Activated effector memory CD4-positive, alpha-beta T cell treated with anti-CD3 and anti-CD28 coated beads, Interleukin-2, amount 50 U/mL, for 16 hours (primary cell): ENCODE results near the gene SLAIN1.
"Not testable (repeated sequence)": the region's sequence is repeated elsewhere in the genome, so short reads cannot be mapped to it uniquely, and the experiment has no call there.

Experiments
- DNase-seq: peaks from one replicate; pipeline ENCODE4 v3.0.0-alpha.2; 2020

Gene SLAIN1

DNA sequence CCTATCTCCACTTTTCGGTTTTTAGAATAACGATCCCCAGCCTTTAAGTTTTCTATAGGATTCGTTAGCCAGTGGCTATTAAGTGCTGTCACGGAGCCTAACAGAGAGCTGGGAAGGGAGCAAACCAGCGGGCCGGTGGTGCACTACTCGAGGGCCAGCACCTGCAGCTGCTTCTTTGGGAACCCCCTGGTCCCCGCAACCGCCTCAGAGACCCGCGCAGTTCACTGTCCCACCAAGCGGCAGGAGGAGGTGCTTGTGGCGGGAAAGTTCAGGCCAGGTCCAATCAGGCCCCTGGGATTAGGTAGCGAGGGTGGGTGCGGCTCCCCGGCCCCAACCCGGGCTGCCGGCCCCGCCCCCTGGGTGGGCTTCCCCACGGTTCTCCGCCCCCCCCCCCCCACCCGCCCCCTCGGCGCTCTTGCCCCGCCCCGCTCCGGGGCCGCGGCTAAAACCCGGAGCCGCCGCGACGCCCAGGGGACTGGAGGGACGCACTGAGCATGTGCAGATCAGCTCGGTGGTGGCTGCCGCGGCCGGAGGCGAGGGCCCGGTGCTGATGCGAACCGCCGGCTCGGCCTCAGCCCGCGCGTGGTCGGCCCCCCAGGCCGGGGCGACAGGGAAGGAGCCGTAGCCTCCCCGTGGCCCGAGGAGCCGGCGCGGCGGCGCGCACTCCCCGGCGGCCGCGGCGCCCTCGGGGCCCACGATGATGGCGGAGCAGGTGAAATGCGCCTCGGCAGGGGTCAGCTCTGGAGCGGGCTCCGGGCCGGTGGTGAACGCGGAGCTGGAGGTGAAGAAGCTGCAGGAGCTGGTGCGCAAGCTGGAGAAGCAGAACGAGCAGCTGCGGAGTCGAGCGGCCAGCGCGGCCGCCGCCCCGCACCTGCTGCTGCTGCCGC is at the start of gene SLAIN1:
TSS of gene SLAIN1 (plus strand) at position 471 of the 887 bp plus-strand sequence. CDS start at position 698, 227 bp downstream.
- DNase-seq = peak; percentile 93

- DNase-seq = no peak
Observed at GRCh38 chr13:77650409-77650808, 47.1 kb upstream of the SLAIN1 start.

DNA sequence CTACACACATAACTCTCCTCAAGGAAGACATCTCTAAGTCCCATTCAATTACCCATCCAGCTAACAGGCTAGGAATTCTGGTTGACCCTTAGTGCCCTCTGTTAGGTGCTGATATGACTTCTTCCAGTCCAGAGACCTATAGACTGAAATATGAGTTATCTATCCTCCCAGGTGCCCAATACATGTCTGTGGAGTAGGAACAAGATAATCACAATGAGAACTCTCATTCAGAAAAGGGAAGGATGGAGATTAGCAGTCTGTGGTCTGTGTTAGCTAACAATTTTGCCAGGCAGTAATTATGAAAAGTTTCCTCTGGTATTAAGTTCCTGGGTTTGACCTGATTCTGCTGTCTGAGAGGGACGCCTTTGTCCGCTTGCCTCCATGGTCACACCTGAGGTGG is 44.2 kb upstream of the SLAIN1 start:
- DNase-seq = no peak

- DNase-seq = not testable (repeated sequence)
Observed at GRCh38 chr13:77660016-77660415, 37.5 kb upstream of the SLAIN1 start.

DNA sequence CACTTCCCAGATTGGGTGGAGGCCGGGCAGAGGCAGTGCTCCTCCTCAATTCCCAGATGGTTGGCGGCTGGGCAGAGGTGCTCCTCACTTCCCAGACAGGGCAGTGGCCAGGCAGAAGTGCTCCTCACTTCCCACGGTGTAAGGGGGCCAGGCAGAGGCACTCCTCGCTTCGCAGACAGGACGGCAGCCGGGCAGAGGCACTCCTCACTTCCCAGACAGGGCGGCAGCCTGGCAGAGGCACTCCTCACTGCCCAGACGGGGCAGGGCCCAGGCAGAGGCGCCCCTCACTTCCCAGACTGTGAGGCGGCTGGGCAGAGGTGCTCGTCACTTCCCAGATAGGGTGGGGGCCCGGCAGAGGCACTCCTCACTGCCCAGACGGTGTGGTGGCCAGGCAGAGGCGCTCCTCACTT is 36.6 kb upstream of the SLAIN1 start:
- no peak for DNase-seq

GRCh38 chr13:77662301-77662700 is 35.2 kb upstream of the SLAIN1 start:
- not testable (repeated sequence) for DNase-seq

DNA sequence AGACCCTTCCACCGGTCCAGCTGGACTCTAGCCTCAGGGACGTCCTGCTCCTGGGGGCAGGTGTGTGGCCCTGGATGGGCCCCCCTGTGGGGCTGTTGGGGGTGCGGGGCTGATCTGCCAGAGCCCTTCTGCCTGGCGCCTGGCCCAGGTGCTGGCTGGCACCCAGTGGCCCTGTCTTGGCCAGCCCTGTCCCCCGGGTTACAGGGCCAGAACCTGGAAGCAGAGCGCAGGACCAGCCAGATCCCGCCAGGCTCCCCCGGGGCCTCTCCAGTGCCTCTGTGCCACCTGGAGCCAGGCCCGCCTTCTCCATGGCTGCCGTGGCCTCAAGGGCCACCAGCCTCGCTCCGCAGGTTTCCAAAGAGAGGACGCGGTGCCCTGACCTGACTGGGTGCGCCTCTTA is 34.7 kb upstream of the SLAIN1 start:
- not testable (repeated sequence) for DNase-seq

DNA sequence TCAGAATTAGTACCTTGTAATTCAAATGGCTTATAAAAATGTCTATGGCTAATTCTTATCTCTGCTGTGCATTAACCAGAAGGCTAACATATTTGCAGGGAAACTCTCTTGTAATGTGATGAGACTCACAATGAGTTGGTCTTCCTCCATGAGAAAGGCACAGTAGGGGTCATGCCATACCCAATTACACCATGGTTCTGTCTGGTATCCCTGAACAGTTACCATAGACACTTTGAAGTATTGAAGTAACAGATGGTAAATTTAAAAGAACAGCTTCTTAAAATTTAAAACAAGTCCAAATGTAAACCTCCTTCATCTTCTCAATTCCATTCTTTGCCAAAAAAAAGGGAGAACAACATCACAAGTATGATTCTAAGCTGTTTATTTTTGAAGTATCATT is 22.6 kb upstream of the SLAIN1 start:
- DNase-seq = no peak

- DNase-seq = no peak
Observed at GRCh38 chr13:77678691-77679235, 18.7 kb upstream of the SLAIN1 start.

DNA sequence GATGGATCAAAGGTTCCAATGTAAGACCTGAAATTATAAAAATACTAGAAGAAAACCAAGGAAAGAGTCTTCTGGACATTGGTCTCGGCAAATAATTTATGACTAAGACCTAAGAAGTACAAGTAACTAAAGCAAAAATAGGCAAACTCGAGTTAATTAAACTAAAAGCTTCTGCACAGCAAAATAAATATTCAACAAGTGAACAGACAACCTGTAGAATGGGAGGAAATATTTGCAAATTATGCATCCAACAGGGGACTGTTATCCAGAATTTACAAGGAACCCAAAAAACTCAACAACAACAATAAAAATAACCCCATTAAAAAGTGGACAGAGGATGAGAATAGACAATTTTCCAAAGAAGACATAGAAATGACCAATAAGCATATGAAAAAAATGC is 9.7 kb upstream of the SLAIN1 start:
- no peak for DNase-seq

DNA sequence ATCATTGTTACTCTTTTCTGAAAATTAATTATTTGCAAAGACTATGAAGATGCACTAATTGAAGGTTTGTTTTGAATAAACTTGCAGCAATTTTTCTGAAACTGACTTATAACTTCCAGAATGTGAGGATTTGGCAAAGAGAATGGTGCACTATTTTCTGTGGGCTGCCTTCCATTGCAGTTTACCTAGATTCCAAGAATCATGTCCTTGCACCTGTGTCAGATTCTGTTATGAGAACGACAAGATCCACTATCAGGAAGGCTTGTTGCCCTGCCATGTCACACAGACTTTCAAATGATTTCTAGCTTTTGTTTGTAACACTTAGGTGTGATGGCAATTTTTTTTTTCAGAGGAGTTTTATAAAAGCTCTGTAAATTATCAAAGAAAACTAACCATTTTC is 5.6 kb upstream of the SLAIN1 start:
- DNase-seq = no peak

- no peak for DNase-seq
Observed at GRCh38 chr13:77692746-77693448, 4.6 kb upstream of the SLAIN1 start.

DNA sequence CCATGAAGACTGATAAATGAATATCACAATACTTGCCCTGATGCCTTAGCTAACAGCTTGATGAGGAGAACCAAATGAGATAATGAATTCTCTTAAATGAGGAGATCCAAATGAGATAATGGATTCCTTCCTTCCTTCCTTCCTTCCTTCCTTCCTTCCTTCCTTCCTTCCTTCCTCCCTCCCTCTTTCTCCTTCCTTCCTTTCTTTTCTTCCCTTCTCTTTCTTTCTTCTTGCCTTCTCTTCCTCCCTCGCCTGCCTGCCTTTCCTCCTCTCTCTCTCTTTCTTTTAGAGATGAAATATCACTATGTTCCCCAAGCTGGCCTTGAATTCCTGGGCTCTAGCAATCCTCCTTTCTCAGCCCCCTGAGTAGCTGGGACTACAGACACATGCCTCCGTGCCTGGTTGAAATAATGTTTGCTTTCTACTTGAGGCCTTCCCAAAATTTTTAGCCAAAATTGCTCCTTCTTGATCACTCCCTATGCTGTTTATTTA is 4.0 kb upstream of the SLAIN1 start:
- no peak for DNase-seq

GRCh38 chr13:77696006-77696878 is 1.2 kb upstream of the SLAIN1 start:
- DNase-seq = no peak

DNA sequence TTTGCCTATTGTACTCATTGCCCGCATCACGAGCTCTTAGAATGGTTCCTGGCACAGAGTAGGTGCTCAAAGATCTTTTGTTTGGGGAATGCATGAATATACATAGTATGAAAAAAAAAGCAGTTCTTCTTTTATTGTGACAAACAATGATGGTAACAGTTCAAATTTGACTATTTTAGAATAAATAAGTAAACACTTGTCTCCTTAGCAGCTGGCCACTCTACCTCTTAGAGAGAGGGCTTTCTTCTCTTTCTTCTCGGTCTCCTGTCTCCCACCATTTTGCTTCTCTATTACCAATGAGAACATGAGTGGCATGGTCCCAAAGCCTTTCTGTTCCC is 639 bp upstream of the SLAIN1 start:
- DNase-seq = no peak

GRCh38 chr13:77698201-77699058 is 943 bp downstream of the SLAIN1 start:
- DNase-seq = peak; percentile 79

DNA sequence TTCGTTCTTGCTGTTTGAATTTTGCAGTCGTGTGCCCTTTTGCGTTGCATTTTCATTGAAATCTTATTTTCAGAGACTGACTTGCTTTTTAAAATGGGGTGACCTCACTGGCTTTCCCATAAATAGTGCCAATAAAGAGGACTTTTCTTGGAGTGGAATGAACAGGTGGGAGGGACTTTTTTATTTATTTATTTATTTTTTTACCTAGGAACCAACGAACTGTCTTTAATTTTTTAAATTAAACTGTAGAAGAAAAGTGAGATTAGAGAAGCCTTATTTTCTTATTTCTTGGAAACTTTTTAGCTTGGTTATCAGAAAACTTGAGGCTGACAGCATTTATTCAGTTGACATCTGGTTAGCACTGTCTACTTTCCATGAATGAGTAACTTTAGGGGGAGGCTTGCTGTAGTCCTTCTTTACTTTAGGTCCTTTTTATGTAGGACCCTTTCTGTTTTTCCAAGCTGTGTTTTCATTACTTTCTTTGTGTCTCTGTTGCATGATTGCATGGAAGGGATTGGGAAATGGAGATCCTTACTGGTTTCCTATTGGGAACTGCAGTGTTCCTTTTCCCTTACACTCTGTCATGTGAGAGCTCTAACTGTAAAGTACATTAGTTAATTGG is 1.7 kb downstream of the SLAIN1 start:
- no peak for DNase-seq

- no peak for DNase-seq
Observed at GRCh38 chr13:77701305-77701704, 3.8 kb downstream of the SLAIN1 start.

DNA sequence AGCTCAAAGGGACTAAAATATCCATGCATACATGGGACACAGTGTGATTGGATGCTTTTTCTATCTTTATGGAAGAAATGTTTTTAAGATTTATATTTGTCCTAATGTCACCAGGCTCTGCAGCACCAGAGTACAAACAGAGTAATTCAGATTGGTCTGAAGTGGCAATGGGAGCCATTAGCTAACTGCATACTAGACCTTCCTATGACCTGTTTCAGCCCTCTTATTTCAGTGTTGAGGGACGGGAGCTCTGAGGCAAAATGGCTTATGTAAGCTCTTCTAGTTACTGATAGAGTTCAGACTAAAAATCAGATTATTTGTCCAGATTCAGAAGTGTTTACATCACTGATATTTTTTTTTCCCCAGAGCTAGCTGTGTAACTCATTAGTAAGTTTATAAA is 4.9 kb downstream of the SLAIN1 start:
- no peak for DNase-seq

- DNase-seq = no peak
Observed at GRCh38 chr13:77703408-77703807, 5.9 kb downstream of the SLAIN1 start.

DNA sequence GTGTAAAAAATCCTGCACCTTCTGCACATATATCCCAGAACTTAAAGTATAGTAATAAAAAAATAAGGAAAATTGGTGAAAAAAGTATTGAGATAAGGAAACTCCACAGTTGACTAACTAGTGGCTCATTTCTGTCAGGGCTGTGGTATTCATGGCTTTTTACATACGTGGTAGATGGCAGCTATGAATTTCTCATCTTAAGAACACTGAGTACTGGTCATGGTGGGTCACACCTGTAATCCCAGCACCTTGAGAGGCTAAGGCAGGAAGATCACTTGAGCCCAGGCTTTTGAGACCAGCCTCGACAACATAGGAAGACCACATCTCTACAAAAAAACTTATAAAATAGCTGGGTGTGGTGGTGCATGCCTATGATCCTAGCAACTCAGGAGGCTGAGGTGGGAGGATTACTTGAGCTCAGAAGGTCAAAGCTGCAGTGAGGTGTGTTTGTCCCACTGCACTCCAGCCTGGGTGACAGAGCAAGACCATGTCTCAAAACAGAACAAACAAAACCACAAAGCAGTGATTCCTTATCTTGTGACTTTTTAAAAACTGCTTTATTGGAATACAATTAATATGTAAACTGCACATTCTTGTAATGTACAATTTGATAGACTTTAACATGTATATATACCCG is 16.8 kb downstream of the SLAIN1 start:
- no peak for DNase-seq
